Neural progenitor cell (in vitro differentiated cells): Measurements from ENCODE around the gene SPACA7.

Source experiments
- EZH2 ChIP-seq: fragments of 200-600 bp; sonication (generic); IDR thresholded peaks from 2 replicates; pipeline ENCODE4 v1.6.1; 2017; ENCODE audit warnings: antibody characterized with exemption, mild to moderate bottlenecking, moderate library complexity
- EZH2phosphoT487 ChIP-seq: fragments of 200-600 bp; sonication (generic); IDR thresholded peaks from 2 replicates; pipeline ENCODE4 v1.6.1; 2017; ENCODE audit warnings: antibody characterized with exemption
- TF ChIP-seq, protein P1 (sequence below): fragments of 200-600 bp; sonication (generic); IDR thresholded peaks from 2 replicates; pipeline ENCODE4 v1.5.1; 2017; ENCODE audit warnings: antibody characterized with exemption, mild to moderate bottlenecking

DNA sequence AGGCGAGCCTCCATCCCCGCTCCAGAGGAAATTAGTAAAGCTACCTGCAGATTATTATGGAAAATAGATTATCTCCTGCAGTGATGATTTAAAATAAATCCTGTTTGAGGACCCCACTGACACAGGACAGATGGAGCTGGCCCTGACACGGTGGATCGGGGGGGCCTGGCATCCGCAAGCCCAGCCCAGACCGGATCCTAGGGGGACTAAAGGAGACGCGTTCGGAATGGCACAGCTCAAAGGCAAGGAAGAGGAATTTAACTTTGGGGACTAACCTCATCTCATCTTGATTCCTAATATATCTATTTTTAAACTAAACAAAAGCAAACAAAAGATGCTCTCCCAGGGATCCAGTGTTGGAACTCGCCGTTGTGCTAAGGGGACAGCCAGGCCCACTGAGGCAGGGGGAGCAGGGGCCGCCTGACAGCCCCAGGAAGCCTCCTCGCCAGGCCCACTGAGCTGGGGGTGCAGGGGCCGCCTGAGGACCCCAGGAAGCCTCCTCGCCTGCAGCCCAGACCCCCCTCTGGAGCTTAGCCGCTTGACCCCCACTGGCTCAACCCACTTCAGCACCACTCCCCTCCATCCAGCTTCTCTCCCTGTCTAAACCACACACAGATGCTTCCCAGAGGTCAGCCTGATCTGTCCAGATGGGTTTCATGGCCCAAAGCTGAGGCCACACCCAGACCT lies 78.6 kb downstream of the SPACA7 start:
- TF ChIP-seq, protein P1, sequence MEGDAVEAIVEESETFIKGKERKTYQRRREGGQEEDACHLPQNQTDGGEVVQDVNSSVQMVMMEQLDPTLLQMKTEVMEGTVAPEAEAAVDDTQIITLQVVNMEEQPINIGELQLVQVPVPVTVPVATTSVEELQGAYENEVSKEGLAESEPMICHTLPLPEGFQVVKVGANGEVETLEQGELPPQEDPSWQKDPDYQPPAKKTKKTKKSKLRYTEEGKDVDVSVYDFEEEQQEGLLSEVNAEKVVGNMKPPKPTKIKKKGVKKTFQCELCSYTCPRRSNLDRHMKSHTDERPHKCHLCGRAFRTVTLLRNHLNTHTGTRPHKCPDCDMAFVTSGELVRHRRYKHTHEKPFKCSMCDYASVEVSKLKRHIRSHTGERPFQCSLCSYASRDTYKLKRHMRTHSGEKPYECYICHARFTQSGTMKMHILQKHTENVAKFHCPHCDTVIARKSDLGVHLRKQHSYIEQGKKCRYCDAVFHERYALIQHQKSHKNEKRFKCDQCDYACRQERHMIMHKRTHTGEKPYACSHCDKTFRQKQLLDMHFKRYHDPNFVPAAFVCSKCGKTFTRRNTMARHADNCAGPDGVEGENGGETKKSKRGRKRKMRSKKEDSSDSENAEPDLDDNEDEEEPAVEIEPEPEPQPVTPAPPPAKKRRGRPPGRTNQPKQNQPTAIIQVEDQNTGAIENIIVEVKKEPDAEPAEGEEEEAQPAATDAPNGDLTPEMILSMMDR, result no peak
- no peak for TF ChIP-seq EZH2
- TF ChIP-seq EZH2phosphoT487, result no peak
